Stimulated activated CD4-positive, alpha-beta T cell treated with anti-CD3 and anti-CD28 coated beads, Interleukin-1b, Interleukin-23, amount 100 ng/mL, for 1 hour (primary cell): ENCODE data around the gene ASCL2.

Experiments used
- DNase-seq, 2 donors: peaks; one replicate each; pipeline ENCODE4 v3.0.0-alpha.2; 2020; ENCODE audit warnings: low read depth in 2 of 2

ASCL2 gene

GRCh38 chr11:2234963-2235362, 35.4 kb downstream of the ASCL2 start:
- no peak for DNase-seq

GRCh38 chr11:2233693-2234455, 36.5 kb downstream of the ASCL2 start:
- DNase-seq: no peak

- no peak for DNase-seq
These were observed 40.6 kb downstream of the ASCL2 start for GRCh38 chr11:2229713-2230297.

- DNase-seq: no peak
These were observed 46.1 kb downstream of the ASCL2 start for GRCh38 chr11:2224254-2224653.

- no peak for DNase-seq
These were observed 47.1 kb downstream of the ASCL2 start for GRCh38 chr11:2223153-2223794.

- no peak for DNase-seq
These were observed 47.9 kb downstream of the ASCL2 start for GRCh38 chr11:2222451-2222850.

GRCh38 chr11:2221591-2221990, 48.8 kb downstream of the ASCL2 start:
- DNase-seq: no peak

GRCh38 chr11:2221024-2221423, 49.4 kb downstream of the ASCL2 start:
- no peak for DNase-seq

- DNase-seq: no peak
These were observed 50.1 kb downstream of the ASCL2 start for GRCh38 chr11:2220173-2220771.

- DNase-seq: no peak
These were observed 50.9 kb downstream of the ASCL2 start for GRCh38 chr11:2219318-2220017.
